HCT116 (cell line): Measurements from ENCODE around the gene PDYN. TPM values are rescaled to one million over a fixed set of nuclear protein-coding genes. Genes with fewer than 3 reads are reported as not detected.

Experiments
- ATAC-seq: fragments of 200-7000 bp; cut with Tn5 transposase; 2 replicates; pipeline ENCODE4 v1.9.1; 2020; ENCODE audit warnings: mild to moderate bottlenecking, moderate library complexity
- BruUV-seq: library from RNA; stranded (reverse); fragments of 400-500 nt; replicated peaks from 2 replicates; lab custom pipeline; 2021; lab: Mats Ljungman, UMichigan
- CTCF ChIA-PET: fragments of 300-600 bp; sonication (Branson Sonifier 250); formaldehyde crosslinking; loops from one replicate; lab custom pipeline; 2021; ENCODE audit warnings: antibody characterized with exemption; lab: Charles Lee
- POLR2A ChIA-PET: fragments of 300-600, 350-600 bp; sonication (Branson Sonifier 250); formaldehyde crosslinking; loops from one replicate; lab custom pipeline; 2021; ENCODE audit warnings: antibody characterized with exemption; lab: Charles Lee
- RAD21 ChIA-PET, 2 experiments: fragments of 300-600 bp; sonication (Branson Sonifier 250); formaldehyde crosslinking; loops; one replicate each; lab custom pipeline; 2023; ENCODE audit warnings: low total read pairs in 2 of 2; ENCODE audit not compliant: uncharacterized antibody in 2 of 2, unreplicated experiment in 2 of 2, low non-redundant PET in 1 of 2; lab: Charles Lee
- DNase-seq: peaks from one replicate; pipeline ENCODE4 v3.0.0-alpha.2; 2010; ENCODE audit warnings: low read depth, low spot score
- H2AFZ ChIP-seq: fragments of 200-600 bp; shearing (Covaris generic), sonication (generic); 2 replicates; pipeline ENCODE4 v1.6.1; 2017; ENCODE audit warnings: low read depth, mixed run types, mixed read lengths, antibody characterized with exemption, low read length; ENCODE audit not compliant: poor library complexity, severe bottlenecking
- H3K27ac ChIP-seq: 2 replicates; pipeline ENCODE4 v1.5.1; 2012; ENCODE audit warnings: low read depth, low read length
- H3K27me3 ChIP-seq: fragments of 200-600 bp; sonication (generic); 2 replicates; pipeline ENCODE4 v1.6.1; 2016; ENCODE audit warnings: mixed run types, low read length, mixed read lengths; ENCODE audit not compliant: insufficient read depth
- H3K36me3 ChIP-seq, 2 experiments: fragments of 200-500 bp in 1 of 2; fragments of 200-600 bp in 1 of 2; sonication (Bioruptor generic) in 1 of 2; sonication (generic) in 1 of 2; 2 replicates each; pipeline versions ENCODE4 v1.5.1 to v1.6.1; 2014 to 2016; ENCODE audit warnings: low read length in 2 of 2, inconsistent platforms in 1 of 2, mixed read lengths in 1 of 2, mixed run types in 1 of 2; ENCODE audit not compliant: insufficient read depth in 2 of 2, control insufficient read depth in 1 of 2
- H3K4me1 ChIP-seq, 2 experiments: fragments of 200-600 bp in 1 of 2; sonication (generic) in 1 of 2; 2 replicates each; pipeline versions ENCODE4 v1.5.1 to v1.6.1; 2012 to 2017; ENCODE audit warnings: low read length in 2 of 2, inconsistent platforms in 1 of 2, mild to moderate bottlenecking in 1 of 2, mixed read lengths in 1 of 2, mixed run types in 1 of 2, moderate library complexity in 1 of 2; ENCODE audit not compliant: insufficient read depth in 2 of 2, control insufficient read depth in 1 of 2
- H3K4me2 ChIP-seq: fragments of 200-600 bp; sonication (generic); 2 replicates; pipeline ENCODE4 v1.6.1; 2017; ENCODE audit warnings: mixed run types, low read length, mixed read lengths
- H3K4me3 ChIP-seq, 2 experiments: fragments of 200-600 bp in 1 of 2; sonication (generic) in 1 of 2; replicated peaks in 1 of 2; 2 replicates each; pipeline ENCODE4 v1.5.1; 2011 to 2016; ENCODE audit warnings: low read length in 2 of 2, control low read depth in 1 of 2, low read depth in 1 of 2, mild to moderate bottlenecking in 1 of 2, mixed read lengths in 1 of 2, mixed run types in 1 of 2
- H3K79me2 ChIP-seq: fragments of 200-600 bp; sonication (generic); 2 replicates; pipeline ENCODE4 v1.6.1; 2017; ENCODE audit warnings: mild to moderate bottlenecking, mixed run types, low read length, moderate library complexity, mixed read lengths; ENCODE audit not compliant: insufficient read depth
- H3K9ac ChIP-seq: fragments of 200-600 bp; sonication (generic); 2 replicates; pipeline ENCODE4 v1.6.1; 2016; ENCODE audit warnings: low read length, mixed read lengths
- H3K9me2 ChIP-seq: fragments of 200-600 bp; sonication (generic), shearing (Covaris generic); 2 replicates; pipeline ENCODE4 v1.6.1; 2017; ENCODE audit warnings: mixed run types, mild to moderate bottlenecking, moderate library complexity; ENCODE audit not compliant: insufficient read depth
- H3K9me3 ChIP-seq, 2 experiments: fragments of 200-500 bp in 1 of 2; fragments of 200-600 bp in 1 of 2; sonication (Bioruptor generic) in 1 of 2; sonication (generic) in 1 of 2; 2 replicates each; pipeline ENCODE4 v1.6.1; 2014 to 2017; ENCODE audit warnings: low read length in 2 of 2, mixed read lengths in 2 of 2, inconsistent platforms in 1 of 2, low read depth in 1 of 2, mild to moderate bottlenecking in 1 of 2, mixed run types in 1 of 2, moderate library complexity in 1 of 2; ENCODE audit not compliant: control insufficient read depth in 1 of 2, insufficient read depth in 1 of 2
- H4K20me1 ChIP-seq: fragments of 200-600 bp; sonication (generic), shearing (Covaris generic); 2 replicates; pipeline ENCODE4 v1.6.1; 2017; ENCODE audit warnings: mixed run types, mild to moderate bottlenecking, moderate library complexity; ENCODE audit not compliant: insufficient read depth
- CBX3 ChIP-seq: IDR thresholded peaks from 2 replicates; pipeline ENCODE4 v1.6.1; 2012; ENCODE audit warnings: low read depth
- EZH2 ChIP-seq: fragments of 200-600 bp; sonication (generic); IDR thresholded peaks from 2 replicates; pipeline ENCODE4 v1.6.1; 2017; ENCODE audit warnings: antibody characterized with exemption, mixed run types
- EZH2phosphoT487 ChIP-seq: fragments of 200-600 bp; IDR thresholded peaks from 2 replicates; pipeline ENCODE4 v1.6.1; 2018; ENCODE audit warnings: antibody characterized with exemption, borderline replicate concordance
- FOSL1 ChIP-seq: IDR thresholded peaks from 2 replicates; pipeline ENCODE4 v1.6.1; 2012; ENCODE audit warnings: low read depth
- JUND ChIP-seq: IDR thresholded peaks from 2 replicates; pipeline ENCODE4 v1.6.1; 2012
- POLR2AphosphoS5 ChIP-seq: IDR thresholded peaks from 2 replicates; pipeline ENCODE4 v1.6.1; 2011; ENCODE audit warnings: mild to moderate bottlenecking, low read depth, low read length, moderate library complexity
- SIN3A ChIP-seq: IDR thresholded peaks from 2 replicates; pipeline ENCODE4 v1.6.1; 2012; ENCODE audit warnings: low read depth
- SP1 ChIP-seq: IDR thresholded peaks from 2 replicates; pipeline ENCODE4 v1.6.1; 2012; ENCODE audit warnings: low read depth
- SRF ChIP-seq: IDR thresholded peaks from 2 replicates; pipeline ENCODE4 v1.6.1; 2012; ENCODE audit warnings: low read depth
- TCF7L2 ChIP-seq: IDR thresholded peaks from 2 replicates; pipeline ENCODE4 v1.7.0; 2011; ENCODE audit warnings: borderline replicate concordance, inconsistent platforms; ENCODE audit not compliant: insufficient read depth, insufficient read length; ENCODE audit errors: extremely low read depth
- intact Hi-C: fragments of 100-400 bp; cut with micrococcal nuclease; formaldehyde crosslinking; loops from 2 replicates; pipeline ENCODE4 v1.10.0; 2022
- total RNA-seq: library from RNA; stranded (reverse); gene quantifications from one replicate; pipeline ENCODE4 v1.2.1, GENCODE V29; 2021; ENCODE audit not compliant: unreplicated experiment
- TF ChIP-seq, protein P1 (sequence below): IDR thresholded peaks from 2 replicates; pipeline ENCODE4 v1.6.1; 2011; ENCODE audit warnings: mild to moderate bottlenecking, low read length, moderate library complexity; ENCODE audit not compliant: insufficient replicate concordance; ENCODE audit errors: extremely low read depth
- TF ChIP-seq, protein P2 (sequence below): IDR thresholded peaks from 2 replicates; pipeline ENCODE4 v1.6.1; 2012; ENCODE audit warnings: low read depth

Gene PDYN
- total RNA-seq, 1 experiment from 2014 or later: not detected

DNA sequence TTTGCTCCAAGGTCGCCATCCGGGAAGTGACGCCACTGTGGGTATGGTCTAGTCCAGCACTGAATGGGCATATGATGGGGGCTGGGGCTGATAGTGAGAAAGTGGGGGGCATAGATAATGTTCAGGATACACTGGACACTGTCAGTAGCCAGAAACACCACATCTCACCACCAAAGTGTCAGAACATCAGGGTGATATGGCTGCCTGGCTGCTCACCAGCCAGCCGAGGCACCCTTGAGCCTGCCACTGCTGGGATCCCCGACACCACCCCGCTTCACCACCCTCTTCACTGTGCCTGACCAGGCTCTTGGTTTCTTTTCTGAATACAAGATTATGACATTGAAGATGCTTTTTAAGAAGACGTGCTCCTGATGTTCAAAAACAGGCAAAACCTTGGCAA is 51.8 kb downstream of the PDYN start:
- RAD21 ChIA-PET: no interaction called here
- TF ChIP-seq SP1: no peak
- no peak for TF ChIP-seq TCF7L2
- TF ChIP-seq EZH2: no peak
- TF ChIP-seq, protein P1, sequence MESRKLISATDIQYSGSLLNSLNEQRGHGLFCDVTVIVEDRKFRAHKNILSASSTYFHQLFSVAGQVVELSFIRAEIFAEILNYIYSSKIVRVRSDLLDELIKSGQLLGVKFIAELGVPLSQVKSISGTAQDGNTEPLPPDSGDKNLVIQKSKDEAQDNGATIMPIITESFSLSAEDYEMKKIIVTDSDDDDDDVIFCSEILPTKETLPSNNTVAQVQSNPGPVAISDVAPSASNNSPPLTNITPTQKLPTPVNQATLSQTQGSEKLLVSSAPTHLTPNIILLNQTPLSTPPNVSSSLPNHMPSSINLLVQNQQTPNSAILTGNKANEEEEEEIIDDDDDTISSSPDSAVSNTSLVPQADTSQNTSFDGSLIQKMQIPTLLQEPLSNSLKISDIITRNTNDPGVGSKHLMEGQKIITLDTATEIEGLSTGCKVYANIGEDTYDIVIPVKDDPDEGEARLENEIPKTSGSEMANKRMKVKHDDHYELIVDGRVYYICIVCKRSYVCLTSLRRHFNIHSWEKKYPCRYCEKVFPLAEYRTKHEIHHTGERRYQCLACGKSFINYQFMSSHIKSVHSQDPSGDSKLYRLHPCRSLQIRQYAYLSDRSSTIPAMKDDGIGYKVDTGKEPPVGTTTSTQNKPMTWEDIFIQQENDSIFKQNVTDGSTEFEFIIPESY: no peak
- no peak for TF ChIP-seq JUND
- no peak for TF ChIP-seq CBX3
- TF ChIP-seq SRF: no peak
- no peak for TF ChIP-seq SIN3A
- TF ChIP-seq, protein P2, sequence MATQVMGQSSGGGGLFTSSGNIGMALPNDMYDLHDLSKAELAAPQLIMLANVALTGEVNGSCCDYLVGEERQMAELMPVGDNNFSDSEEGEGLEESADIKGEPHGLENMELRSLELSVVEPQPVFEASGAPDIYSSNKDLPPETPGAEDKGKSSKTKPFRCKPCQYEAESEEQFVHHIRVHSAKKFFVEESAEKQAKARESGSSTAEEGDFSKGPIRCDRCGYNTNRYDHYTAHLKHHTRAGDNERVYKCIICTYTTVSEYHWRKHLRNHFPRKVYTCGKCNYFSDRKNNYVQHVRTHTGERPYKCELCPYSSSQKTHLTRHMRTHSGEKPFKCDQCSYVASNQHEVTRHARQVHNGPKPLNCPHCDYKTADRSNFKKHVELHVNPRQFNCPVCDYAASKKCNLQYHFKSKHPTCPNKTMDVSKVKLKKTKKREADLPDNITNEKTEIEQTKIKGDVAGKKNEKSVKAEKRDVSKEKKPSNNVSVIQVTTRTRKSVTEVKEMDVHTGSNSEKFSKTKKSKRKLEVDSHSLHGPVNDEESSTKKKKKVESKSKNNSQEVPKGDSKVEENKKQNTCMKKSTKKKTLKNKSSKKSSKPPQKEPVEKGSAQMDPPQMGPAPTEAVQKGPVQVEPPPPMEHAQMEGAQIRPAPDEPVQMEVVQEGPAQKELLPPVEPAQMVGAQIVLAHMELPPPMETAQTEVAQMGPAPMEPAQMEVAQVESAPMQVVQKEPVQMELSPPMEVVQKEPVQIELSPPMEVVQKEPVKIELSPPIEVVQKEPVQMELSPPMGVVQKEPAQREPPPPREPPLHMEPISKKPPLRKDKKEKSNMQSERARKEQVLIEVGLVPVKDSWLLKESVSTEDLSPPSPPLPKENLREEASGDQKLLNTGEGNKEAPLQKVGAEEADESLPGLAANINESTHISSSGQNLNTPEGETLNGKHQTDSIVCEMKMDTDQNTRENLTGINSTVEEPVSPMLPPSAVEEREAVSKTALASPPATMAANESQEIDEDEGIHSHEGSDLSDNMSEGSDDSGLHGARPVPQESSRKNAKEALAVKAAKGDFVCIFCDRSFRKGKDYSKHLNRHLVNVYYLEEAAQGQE: no peak
- TF ChIP-seq FOSL1: no peak
- no peak for TF ChIP-seq POLR2AphosphoS5
- no peak for TF ChIP-seq EZH2phosphoT487
- Histone ChIP-seq H3K9me2 (no peaks in the 10 kb centered on the region), H3K9me3 (no peaks in the 10 kb centered on the region), H3K9ac (no peak overlapping the region), H3K27me3 (no peaks in the 10 kb centered on the region), H3K27ac (no peak overlapping the region), H3K79me2 (no peaks in the 10 kb centered on the region), H3K36me3 (no peaks in the 10 kb centered on the region; a peak in 1 of 4 replicates), H3K4me3 (no peak overlapping the region), H3K4me2 (no peak overlapping the region), H3K4me1 (no peaks in the 10 kb centered on the region), H4K20me1 (no peaks in the 10 kb centered on the region), H2AFZ (no peak overlapping the region)
- CTCF ChIA-PET: no interaction called here
- no peak for DNase-seq
- BruUV-seq: no TSS peak
- intact Hi-C loops: no loop called here
- POLR2A ChIA-PET: no interaction called here
- no peak for ATAC-seq
